Coronary artery (tissue), 2 donors: ENCODE measurements around the gene APOL6.

Experiments used
- DNase-seq: peaks from one replicate; pipeline ENCODE4 v3.0.0-alpha.2; 2017; ENCODE audit warnings: low spot score
- H3K27ac ChIP-seq, 2 donors: fragments of 200-600 bp; sonication (generic); one replicate each; pipeline ENCODE4 v1.5.1; 2016 to 2019
- H3K4me3 ChIP-seq: fragments of 200-600 bp; sonication (generic); 2 replicates; pipeline ENCODE4 v1.5.1; 2016; ENCODE audit warnings: mild to moderate bottlenecking, moderate library complexity
- TF ChIP-seq, protein P1 (sequence below): fragments of 200-600 bp; sonication (generic); IDR thresholded peaks from one replicate; pipeline ENCODE4 v1.5.1; 2019; ENCODE audit warnings: antibody characterized with exemption

Gene APOL6

DNA sequence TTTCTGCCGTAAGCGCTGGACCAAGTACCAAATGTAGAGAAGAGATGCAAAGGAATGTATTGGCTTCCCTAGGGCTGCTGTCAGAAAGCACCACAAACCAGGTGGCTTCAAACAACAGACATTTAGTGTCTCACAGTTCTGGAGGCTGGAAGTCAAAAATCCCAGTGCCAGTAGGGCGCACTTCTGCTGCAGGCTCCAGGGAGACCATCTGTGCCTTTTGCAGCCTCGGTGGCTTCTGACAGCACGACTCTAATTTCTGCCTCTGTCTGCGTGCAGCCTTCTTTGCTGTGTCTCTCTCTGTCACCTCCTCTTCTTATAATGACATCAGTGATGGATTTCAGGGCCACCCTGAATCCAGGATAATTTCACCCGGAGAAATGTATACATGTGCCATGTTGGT lies 2.8 kb downstream of the APOL6 start:
- no peak for DNase-seq
- TF ChIP-seq, protein P1, sequence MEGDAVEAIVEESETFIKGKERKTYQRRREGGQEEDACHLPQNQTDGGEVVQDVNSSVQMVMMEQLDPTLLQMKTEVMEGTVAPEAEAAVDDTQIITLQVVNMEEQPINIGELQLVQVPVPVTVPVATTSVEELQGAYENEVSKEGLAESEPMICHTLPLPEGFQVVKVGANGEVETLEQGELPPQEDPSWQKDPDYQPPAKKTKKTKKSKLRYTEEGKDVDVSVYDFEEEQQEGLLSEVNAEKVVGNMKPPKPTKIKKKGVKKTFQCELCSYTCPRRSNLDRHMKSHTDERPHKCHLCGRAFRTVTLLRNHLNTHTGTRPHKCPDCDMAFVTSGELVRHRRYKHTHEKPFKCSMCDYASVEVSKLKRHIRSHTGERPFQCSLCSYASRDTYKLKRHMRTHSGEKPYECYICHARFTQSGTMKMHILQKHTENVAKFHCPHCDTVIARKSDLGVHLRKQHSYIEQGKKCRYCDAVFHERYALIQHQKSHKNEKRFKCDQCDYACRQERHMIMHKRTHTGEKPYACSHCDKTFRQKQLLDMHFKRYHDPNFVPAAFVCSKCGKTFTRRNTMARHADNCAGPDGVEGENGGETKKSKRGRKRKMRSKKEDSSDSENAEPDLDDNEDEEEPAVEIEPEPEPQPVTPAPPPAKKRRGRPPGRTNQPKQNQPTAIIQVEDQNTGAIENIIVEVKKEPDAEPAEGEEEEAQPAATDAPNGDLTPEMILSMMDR: no peak
- Histone ChIP-seq H3K4me3 (no peak overlapping the region), H3K27ac (no peak overlapping the region)

DNA sequence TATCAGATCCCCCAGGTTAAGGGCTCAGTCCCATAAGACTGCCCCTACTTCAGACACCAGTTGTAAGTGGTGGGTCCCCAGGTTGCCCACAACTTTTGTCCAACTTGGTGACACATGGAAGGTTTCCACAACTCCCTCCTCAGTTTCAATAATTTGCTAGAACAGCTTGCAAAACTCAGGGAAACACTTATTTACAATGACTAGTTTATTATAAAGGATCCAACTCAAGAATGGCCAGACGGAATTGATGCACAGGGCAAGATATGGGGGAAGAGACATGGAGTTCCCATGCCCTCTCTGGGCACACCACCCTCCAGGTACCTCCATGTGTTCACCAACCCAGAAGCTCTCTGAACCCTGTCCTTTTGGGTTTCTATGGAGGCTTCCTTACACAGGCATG lies 5.6 kb downstream of the APOL6 start:
- TF ChIP-seq, protein P1: no peak
- no peak overlapping the region for H3K4me3 ChIP-seq
- DNase-seq: no peak
- H3K27ac ChIP-seq: no peak overlapping the region

DNA sequence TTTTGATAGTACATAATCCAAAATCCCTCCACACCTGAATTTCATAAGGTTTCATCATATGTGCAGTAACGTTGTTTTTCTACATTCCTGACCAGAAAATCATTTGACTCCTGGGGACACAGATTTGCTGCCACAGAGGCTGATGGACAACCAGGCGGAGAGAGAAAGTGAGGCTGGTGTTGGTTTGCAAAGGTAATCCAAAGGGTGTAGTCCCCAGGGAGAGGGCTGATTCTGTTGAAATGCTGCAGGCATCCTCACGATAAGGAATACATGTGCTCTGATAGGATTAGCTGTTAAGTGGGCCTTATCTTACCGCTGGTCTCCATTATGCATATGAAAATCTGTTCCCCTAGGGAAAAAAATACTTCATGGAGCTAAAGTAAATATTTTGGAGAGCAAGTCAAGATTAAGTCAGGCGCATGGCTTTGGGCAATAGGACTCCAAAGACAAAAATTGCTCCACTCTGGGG lies 8.1 kb downstream of the APOL6 start:
- Histone ChIP-seq H3K27ac (no peak overlapping the region), H3K4me3 (no peak overlapping the region)
- DNase-seq: no peak
- TF ChIP-seq, protein P1: no peak

DNA sequence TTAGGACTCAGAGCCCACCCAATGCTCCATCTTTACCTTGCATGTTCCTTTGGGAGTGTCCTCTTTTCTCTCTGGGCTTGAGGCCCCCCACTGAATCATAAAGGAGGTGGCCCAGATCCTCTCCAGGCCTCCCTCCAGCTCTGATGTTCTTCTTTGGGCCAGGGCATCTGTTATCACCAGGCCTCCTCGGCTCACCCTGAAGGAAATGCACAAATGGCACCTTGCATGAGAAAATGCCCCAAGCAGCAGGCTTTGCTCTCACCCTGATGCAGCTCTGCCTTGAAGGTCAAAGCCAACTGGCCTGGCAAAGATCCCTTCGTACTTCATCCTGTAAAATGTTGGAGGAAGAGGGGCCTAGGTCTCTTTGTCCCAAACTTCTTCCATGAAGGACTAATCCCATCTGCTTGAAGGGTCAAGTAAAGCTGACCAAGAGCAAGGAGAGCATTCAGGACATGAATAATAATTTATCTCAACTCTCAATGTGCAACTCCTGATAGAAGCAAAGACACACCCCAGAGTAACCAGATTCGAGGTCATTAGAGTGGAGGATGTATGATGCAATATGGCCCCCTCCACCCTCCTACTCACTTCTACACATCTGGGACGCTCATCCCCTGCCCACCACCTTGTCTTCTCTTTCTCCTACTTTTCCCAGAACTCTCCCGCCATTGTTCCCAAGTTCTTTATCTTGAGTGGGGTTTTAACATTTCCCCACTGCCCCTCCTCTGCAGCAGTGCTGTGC lies 9.5 kb downstream of the APOL6 start:
- no peak overlapping the region for H3K27ac ChIP-seq
- no peak overlapping the region for H3K4me3 ChIP-seq
- no peak for DNase-seq
- TF ChIP-seq, protein P1: no peak

- DNase-seq: no peak
- TF ChIP-seq, protein P1: no peak
- Histone ChIP-seq H3K4me3 (no peak overlapping the region), H3K27ac (no peak overlapping the region)
These were observed 12.3 kb downstream of the APOL6 start for GRCh38 chr22:35660291-35661127.

- DNase-seq: no peak
- Histone ChIP-seq H3K4me3 (no peak overlapping the region), H3K27ac (no peak overlapping the region)
- TF ChIP-seq, protein P1: no peak
These were observed 13.2 kb downstream of the APOL6 start for GRCh38 chr22:35661464-35661863.
